HG03066 (cell line): ENCODE results near the gene ZNF626.
"Not testable (repeated sequence)": the region's sequence is repeated elsewhere in the genome, so short reads cannot be mapped to it uniquely, and the experiment has no call there.

Source experiments
- ATAC-seq: cut with Tn5 transposase; IDR thresholded peaks from one replicate; pipeline ENCODE4 v1.9.1; 2021; ENCODE audit warnings: low read depth; ENCODE audit not compliant: unreplicated experiment

The ZNF626 gene

DNA sequence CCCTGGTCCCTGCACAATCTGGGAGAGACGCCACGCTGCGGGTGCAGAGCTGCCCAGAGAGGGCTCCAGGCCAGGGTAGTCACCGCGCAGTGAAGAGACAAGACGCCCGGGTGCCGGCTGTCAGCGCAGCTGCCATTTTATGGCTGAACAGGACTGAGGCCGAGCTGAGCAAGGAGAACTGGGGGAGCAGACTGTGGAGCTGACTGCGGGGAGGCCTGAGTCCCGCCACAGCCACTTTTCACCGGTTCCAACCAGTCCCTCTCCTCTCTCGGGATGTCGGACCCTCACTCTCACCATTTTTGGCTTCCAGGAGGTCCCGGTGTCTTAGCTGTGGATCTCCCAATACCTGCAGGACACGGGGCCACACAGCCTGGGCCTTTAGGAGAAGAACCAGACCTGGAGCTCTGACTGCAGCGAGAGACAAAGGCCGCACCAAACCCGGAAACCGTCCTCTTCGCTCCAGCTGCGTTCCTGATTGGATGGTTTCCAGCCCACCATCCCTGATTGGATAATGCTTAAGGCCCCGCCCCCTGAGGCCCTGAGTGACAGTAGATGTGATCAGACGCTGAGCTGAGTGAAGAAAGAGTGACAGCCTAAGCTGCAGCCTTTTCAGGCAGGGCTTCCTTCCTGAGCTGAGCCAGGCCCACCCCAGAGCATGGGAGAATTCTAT, at the start of gene ZNF626:
Gene ZNF626, minus strand, starts transcription at position 422 of the 670 bp plus-strand sequence. Its CDS starts 125 bp downstream, at position 297.
- no peak for ATAC-seq

DNA sequence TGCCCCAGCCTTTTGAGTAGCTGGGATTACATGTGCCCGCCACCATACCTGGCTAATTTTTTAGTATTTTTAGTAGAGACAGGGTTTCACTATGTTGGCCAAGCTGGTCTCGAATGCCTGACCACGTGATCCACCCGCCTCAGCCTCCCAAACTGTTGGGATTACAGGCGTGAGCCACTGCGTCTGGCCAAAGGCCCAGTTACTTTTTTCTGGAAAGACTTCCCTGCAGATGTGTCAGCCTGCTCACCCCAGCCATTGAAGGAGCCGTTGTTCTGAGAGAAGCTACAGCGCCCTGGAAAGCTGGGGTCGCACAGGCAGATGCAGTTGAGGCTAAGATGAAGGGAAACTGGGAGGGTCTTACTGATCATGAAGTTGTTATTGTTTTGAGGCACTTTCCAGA, 7.9 kb upstream of the ZNF626 start:
- ATAC-seq = no peak

DNA sequence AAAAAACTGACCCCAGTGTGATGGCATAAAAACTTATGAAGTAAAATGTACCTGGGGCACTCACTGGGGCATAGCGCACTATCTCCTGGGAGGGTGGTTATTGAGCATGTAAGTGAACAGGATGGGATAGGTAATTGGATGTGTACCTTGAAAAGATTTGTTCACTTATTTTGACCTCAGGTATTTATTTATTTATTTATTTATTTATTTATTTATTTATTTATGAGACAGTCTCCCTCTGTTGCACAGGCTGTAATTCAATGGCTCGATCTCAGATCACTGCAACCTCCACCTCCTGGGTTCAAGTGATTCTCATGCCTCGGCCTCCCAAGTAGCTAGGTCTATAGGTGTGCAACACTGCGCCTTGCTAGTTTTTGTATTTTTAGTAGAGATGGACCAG, 5.9 kb upstream of the ZNF626 start:
- ATAC-seq = no peak

DNA sequence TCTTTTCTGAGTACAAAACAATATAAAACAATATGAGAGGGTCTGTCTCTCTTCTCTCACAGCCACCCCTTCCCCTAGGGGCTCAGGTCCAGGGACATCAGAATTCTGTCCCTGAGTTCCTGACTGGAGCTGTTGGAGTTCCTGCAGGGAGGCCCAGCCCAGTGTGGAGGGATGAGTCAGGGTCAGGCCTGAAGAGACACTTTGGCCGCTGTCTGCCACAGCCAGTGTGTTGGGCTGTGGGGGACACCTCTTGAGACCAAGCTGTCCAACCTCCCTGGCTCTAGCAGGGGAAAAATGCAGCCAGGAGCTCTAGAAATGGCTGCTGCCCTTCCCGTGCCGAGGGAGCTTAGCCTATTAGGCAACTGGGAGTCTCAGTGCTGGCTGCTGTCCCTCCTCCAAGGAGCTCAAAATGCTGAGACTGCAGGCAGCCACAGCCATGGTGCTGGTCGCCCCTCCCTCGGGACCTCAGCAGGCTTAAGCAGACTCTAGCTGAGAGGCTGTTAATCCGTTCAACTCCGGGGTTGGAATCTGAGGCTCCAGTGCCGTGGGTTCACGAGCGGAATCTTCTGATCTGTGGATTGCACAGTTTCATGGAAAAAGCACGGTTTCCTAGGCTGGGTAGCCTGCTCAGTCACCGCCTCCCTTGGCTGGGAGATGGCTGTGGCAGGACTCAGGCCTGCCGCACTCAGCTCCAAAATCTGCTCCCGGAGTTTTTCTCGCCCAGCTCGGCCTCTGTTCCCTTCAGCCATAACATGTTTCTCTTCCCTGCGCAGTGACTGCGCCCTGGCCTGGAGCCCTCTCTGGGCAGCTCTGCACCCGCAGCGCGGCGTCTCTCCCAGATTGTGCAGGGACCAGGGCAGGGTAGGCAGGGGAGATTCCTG, 3.8 kb upstream of the ZNF626 start:
- ATAC-seq = no peak

DNA sequence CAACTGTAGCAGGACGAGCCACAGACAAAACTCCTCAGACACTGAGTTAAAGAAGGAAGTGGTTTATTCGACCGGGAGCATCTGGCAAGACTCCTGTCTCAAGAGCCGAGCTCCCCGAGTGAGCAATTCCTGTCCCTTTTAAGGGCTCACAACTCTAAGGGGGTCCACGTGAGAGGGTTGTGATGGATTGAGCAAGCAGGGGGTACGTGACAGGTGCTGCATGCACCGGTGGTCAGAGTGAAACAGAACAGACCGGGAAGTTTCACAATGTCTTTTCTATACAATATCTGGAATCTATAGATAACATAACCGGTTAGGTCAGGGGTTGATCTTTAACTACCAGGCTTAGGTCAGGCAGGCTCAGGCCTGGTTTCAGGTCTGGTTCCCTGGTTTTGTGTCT, 3.1 kb upstream of the ZNF626 start:
- ATAC-seq = not testable (repeated sequence)

DNA sequence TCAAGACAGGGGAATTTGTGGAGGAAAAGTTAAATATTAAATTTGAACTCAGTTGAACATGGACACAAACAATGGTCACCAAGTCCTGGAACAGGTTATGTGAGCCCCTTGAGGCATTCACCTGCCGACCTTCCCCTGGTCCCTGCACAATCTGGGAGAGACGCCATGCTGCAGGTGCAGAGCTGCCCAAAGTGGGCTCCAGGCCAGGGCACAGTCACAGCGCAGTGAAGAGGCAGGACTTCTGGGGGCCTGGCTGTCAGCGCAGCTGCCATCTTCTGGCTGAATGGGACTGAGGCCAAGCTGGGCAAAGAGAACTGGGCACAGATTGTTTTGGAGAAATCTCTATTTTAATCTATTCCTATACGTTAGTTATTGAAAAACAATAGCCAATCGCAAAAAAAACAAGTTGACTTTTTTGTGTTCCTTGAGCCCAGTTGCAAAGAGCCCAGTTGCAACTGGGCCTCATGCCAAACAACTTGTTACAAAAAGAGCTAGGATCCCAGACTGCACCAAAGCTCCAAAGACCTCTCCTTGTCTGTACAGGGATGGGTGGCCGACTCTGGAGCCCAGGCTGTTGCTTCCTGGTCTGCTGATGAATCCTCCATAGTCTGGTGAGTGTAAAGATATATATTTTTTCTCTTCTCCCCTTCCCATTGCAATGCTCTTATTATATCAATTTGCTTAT, 1.2 kb upstream of the ZNF626 start:
- ATAC-seq = no peak

DNA sequence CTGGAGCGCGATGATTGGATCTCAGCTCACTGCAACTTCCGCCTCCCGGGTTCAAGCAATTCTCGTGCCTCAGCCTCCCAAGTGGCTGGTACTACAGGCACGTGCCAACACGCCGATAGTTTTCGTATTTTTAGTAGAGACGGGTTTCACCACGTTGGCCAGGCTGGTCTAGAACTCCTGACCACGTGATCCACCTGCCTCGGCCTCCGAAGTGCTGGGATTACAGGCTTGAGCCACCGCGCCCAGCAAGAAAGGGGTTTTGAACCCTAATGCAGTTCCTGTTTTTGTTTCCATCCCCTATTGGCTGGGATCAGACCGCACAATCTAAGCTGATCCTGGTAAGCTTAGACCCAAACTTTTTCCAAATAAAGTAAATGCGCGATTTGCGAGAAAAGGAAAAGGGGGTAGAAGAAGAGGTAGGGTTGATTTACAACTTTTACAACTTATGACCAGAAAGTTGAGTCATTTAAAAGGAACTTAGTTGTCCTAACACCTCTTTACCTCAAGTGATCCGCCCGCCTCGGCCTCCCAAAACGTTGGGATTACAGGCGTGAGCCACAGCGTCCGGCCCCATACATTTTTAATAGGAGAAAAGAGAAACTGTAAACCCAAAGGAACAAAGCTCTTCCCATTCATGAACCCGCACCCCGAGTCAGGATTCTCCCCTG, 764 bp downstream of the ZNF626 start:
- no peak for ATAC-seq

DNA sequence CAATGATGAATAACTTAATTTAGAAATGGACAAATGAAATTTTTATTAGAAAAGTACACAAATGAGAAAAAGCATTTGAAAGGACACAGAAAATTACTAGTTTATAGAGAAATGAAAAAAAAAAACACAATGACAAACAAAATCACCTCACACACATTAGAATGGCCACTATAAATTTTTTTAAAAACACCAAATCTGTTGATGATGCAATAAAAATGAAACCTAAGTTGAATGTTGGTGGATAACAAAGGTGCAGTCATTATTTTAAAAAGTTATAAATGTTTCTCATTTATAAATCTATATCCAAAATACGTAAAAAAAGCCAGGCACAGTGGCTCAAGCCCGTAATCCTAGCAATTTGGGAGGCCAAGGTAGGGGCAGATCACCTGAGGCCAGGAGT, 20.8 kb downstream of the ZNF626 start:
- no peak for ATAC-seq

DNA sequence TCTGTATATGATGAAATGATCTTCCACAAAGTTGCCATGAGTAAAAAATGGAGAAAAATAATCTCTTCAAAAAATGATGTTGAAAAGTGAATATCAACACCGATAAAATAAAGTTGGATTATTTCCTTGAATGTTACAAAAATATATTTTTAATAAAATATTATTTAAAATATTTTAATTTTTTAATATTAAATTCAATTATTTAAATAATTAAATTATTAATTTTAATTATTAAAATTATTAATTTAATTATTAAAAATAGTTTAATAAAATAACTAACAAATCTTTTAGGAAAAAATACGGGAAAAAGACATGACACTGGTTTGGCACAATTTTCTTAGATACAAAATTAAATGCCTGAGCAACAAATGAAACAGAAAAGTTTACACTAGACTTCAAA, 21.3 kb downstream of the ZNF626 start:
- no peak for ATAC-seq

DNA sequence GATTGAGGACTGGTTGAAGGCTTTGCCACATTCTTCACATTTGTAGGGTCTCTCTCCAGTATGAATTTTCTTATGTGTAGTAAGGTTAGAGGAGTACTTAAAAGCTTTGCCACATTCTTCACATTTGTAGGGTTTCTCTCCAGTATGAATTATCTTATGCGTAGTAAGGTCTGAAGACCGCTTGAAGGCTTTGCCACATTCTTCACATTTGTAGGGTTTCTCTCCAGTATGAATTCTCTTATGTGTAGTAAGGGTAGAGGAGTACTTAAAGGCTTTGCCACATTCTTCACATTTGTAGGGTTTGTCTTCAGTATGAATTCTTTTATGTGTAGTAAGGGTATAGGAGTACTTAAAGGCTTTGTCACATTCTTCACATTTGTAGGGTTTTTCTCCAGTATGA, 36.8 kb downstream of the ZNF626 start:
- ATAC-seq = not testable (repeated sequence)

DNA sequence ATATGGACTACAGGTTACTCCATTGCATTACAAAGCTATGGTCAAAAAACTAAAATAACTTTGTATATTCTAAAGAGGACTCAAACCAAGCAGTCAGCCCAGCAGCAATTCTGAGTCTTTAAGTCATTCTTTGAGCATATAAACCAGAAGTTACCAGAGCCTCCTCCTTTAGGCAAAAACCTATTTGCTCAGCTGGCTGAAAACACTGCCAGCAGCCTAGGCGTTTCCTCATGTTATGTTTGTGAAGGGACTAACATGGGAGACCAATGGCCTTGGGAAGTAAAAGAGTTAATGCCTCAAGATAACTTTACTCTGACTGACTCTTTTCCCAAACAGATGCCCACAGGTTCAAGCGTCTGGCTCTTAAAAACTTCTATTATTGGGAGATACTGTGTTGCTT, 45.3 kb downstream of the ZNF626 start:
- no peak for ATAC-seq

DNA sequence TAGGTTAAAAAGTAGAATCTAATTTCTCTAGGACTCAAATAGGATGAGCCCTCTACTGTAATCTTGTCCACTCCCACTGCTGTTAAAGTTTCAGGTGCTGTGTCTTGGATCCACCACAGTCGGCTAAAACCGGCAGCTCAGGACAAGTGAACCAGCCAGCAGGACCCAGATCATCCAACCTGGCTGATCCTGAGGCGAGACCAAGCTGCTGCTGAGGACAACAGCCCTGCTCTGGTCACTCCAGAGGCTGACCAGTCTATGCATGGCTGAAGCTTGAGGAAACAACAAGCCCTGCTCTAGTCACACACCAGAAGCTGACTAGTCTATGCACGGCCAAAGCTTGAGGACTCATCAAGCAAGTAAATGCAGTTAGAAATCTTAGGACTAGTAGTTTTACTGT, 46.4 kb downstream of the ZNF626 start:
- not testable (repeated sequence) for ATAC-seq

DNA sequence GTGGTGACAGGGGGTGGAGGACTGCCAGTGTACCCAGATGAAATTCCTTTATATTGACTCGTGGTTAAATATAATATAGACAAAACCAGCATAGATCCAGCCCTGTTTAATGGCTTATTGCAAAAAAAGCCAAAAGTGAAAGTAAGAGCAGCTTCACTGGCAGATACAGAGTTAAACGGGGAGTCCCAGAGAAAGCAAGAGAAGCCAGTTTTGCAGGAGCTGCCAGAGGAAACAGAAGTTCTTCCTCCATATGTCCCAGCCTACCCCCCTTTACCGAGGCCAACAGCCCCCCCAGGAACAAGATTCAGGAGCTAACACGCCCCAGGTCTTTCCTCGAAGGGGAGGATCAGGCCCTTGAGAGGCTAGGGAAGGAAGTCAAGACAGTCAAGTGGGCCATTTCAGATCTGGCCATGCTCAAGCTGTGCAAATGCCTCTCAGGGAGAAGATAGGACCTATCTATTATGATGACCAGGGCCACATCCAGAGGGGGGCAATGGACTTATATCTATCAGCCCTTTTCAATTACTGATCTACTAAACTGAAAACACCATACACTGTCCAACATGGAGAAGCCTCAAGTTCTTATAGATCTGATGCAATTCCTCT, 48.6 kb downstream of the ZNF626 start:
- ATAC-seq = no peak

DNA sequence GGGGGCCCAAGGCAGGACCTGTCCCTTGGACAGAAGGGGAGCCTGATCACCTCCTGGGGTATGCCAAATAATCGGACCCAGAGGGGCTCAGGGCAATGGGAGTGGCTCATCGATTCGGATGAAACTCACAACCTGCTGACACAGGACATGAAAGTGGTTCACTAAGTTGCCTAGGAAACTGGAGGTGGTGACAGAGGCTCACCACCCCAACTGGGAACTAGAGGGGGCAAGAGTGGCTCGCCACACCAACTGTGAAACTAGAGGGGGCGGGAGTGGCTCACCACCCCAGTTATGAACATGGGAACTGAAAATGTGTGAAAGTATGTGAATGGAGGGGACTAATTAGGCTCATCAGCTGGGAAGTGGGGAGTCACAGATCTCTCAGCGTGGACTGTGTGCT, 49.5 kb downstream of the ZNF626 start:
- ATAC-seq = no peak

DNA sequence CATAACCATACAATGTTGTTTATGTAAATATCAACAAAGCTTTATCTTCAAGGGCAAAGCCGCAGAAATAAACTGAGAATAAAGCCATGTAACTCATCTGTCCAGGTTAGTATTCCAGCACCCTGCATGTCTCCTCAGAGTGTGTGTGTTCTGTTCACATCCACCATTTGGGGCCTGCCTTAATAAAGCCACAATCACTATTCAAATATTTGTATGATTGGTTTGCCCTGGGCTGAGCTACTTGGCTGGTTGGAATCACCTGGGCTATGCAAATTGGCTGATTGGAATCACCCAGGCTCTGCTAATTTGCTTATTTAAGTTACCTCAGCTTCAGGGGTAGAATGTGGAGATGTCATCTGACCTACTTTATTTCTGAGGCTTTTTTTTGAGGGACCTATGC, 53.4 kb downstream of the ZNF626 start:
- no peak for ATAC-seq
